SJSA1 (cell line): Measurements from ENCODE around the gene PIGZ. TPM values are rescaled to one million over a fixed set of nuclear protein-coding genes. Genes with fewer than 3 reads are reported as not detected.

Experiments used
- DNase-seq, 2 experiments: peaks; one replicate each; pipeline ENCODE4 v3.0.0-alpha.2; 2015 to 2020; ENCODE audit warnings: low spot score in 2 of 2, low read depth in 1 of 2
- H3K27ac ChIP-seq: fragments of 250-450 bp; sonication (Bioruptor Pico); 2 replicates; pipeline ENCODE4 v1.5.1; 2020; ENCODE audit warnings: mild to moderate bottlenecking, moderate library complexity
- H3K27me3 ChIP-seq: fragments of 250-450 bp; sonication (Bioruptor Pico); replicated peaks from 2 replicates; pipeline ENCODE4 v1.5.1; 2020; ENCODE audit warnings: mild to moderate bottlenecking, moderate library complexity
- H3K36me3 ChIP-seq: fragments of 250-450 bp; sonication (Bioruptor Pico); 2 replicates; pipeline ENCODE4 v1.5.1; 2020; ENCODE audit warnings: mild to moderate bottlenecking
- H3K4me1 ChIP-seq: fragments of 250-450 bp; sonication (Bioruptor Pico); replicated peaks from 2 replicates; pipeline ENCODE4 v1.6.1; 2021; ENCODE audit warnings: mild to moderate bottlenecking
- H3K4me3 ChIP-seq: fragments of 250-450 bp; sonication (Bioruptor Pico); 2 replicates; pipeline ENCODE4 v1.5.1; 2020; ENCODE audit warnings: mild to moderate bottlenecking
- H3K9me3 ChIP-seq: fragments of 250-450 bp; sonication (Bioruptor Pico); replicated peaks from 2 replicates; pipeline ENCODE4 v1.5.1; 2020; ENCODE audit warnings: mild to moderate bottlenecking
- total RNA-seq: library from RNA; depleted of rRNA; stranded (reverse); fragments of >200 nt; shearing (Covaris generic); gene quantifications from 2 replicates; pipeline ENCODE4 v1.2.3, GENCODE V29; 2014; rRNA removed

Gene PIGZ
- total RNA-seq, 1 experiment from 2014 or later, result 0.84 TPM

GRCh38 chr3:196916221-196916620, 52.4 kb downstream of the PIGZ start:
- Histone ChIP-seq H3K4me1 (no peaks in the 10 kb centered on the region), H3K36me3 (peaks cover 41% of the 10 kb centered on the region)
- DNase-seq, result no peak

GRCh38 chr3:196915375-196915774, 53.3 kb downstream of the PIGZ start:
- Histone ChIP-seq H3K27me3 (no peaks in the 10 kb centered on the region), H3K36me3 (peaks cover 43% of the 10 kb centered on the region), H3K4me1 (no peaks in the 10 kb centered on the region), H3K4me3 (no peak overlapping the region), H3K9me3 (no peaks in the 10 kb centered on the region), H3K27ac (no peak overlapping the region)
- DNase-seq, result no peak

More at GRCh38 chr3:196916221-196916620, 52.4 kb downstream of the PIGZ start:
- no peaks in the 10 kb centered on the region for H3K9me3 ChIP-seq
- H3K27ac ChIP-seq, result no peak overlapping the region
- H3K27me3 ChIP-seq, result no peaks in the 10 kb centered on the region
- H3K4me3 ChIP-seq, result no peak overlapping the region

GRCh38 chr3:196914866-196915265, 53.8 kb downstream of the PIGZ start:
- Histone ChIP-seq H3K27ac (no peak overlapping the region), H3K4me1 (no peaks in the 10 kb centered on the region), H3K27me3 (no peaks in the 10 kb centered on the region), H3K4me3 (no peak overlapping the region), H3K36me3 (peaks cover 44% of the 10 kb centered on the region), H3K9me3 (no peaks in the 10 kb centered on the region)
- no peak for DNase-seq

GRCh38 chr3:196903740-196904139, 64.9 kb downstream of the PIGZ start:
- no peaks in the 10 kb centered on the region for H3K27me3 ChIP-seq
- no peak overlapping the region for H3K27ac ChIP-seq
- peaks cover 75% of the 10 kb centered on the region for H3K36me3 ChIP-seq
- H3K9me3 ChIP-seq, result no peaks in the 10 kb centered on the region
- no peaks in the 10 kb centered on the region; the same call in 1 of the 2 replicates for H3K4me1 ChIP-seq
- DNase-seq, result no peak
- H3K4me3 ChIP-seq, result no peak overlapping the region

- Histone ChIP-seq H3K4me1 (no peaks in the 10 kb centered on the region; the same call in 1 of the 2 replicates), H3K36me3 (peaks cover 68% of the 10 kb centered on the region), H3K27me3 (no peaks in the 10 kb centered on the region), H3K9me3 (no peaks in the 10 kb centered on the region), H3K4me3 (no peak overlapping the region), H3K27ac (no peak overlapping the region)
- DNase-seq, result no peak
Observed at GRCh38 chr3:196902296-196902695, 66.3 kb downstream of the PIGZ start.

GRCh38 chr3:196901768-196902167, 66.9 kb downstream of the PIGZ start:
- DNase-seq, result no peak
- no peaks in the 10 kb centered on the region for H3K27me3 ChIP-seq
- no peaks in the 10 kb centered on the region; the same call in 1 of the 2 replicates for H3K4me1 ChIP-seq
- no peaks in the 10 kb centered on the region for H3K9me3 ChIP-seq
- no peak overlapping the region for H3K4me3 ChIP-seq
- H3K27ac ChIP-seq, result no peak overlapping the region
- peaks cover 63% of the 10 kb centered on the region for H3K36me3 ChIP-seq

Other genes with a start within 250 kb of the PIGZ start
- 19.5 and 22.4 TPM in 2 replicates for gene PAK2, start 229.0 kb downstream of the PIGZ start, total RNA-seq
- 35.6 and 43.0 TPM in 2 replicates for gene SENP5, start 100.9 kb downstream of the PIGZ start, total RNA-seq
- gene NCBP2, start 26.3 kb downstream of the PIGZ start, total RNA-seq, result 44.8 and 44.9 TPM in 2 replicates
- gene MELTF, start 61.0 kb upstream of the PIGZ start, total RNA-seq, result 1.7 and 8.2 TPM in 2 replicates